ENCODE measurements around the gene VPS37D.

Gene VPS37D

GRCh38 chr7:73633323-73633722 is 34.3 kb upstream of the VPS37D start:
- no peak for DNase-seq (ENCODE audit: insufficient read length, low spot score)
- no peak for TF ChIP-seq POLR2A (IDR thresholded peaks at IDR 0.05; ENCODE audit: low read depth, low read length)
- no peak for FAIRE-seq

GRCh38 chr7:73633844-73634243 is 33.8 kb upstream of the VPS37D start:
- no peak for TF ChIP-seq POLR2A (IDR thresholded peaks at IDR 0.05; ENCODE audit: low read depth, low read length)
- DNase-seq (ENCODE audit: insufficient read length, low spot score) (no peak), FAIRE-seq (no peak)

GRCh38 chr7:73635428-73636200 is 32.0 kb upstream of the VPS37D start:
- DNase-seq (ENCODE audit: insufficient read length, low spot score) (no peak), FAIRE-seq (no peak)

DNA sequence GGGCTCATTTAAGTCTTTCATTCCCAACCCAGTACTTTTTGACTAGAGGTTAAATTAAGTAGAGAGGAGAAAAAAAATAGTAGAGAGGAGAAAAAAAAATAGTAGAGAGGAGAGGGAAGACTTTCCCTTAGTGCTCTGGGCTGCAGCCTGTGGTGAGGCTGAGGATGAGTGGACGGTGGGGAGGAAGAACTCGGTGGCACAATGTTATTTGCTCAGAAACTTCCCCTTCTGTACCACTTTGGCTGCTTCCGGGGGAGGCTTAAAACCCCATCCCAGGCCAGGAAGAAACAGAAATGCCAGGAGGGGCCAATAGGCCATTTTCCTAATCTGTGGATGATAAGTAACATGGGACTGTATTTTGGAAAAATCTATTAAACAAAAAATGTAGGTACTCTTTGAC is 28.7 kb upstream of the VPS37D start:
- TF ChIP-seq POLR2A (IDR thresholded peaks at IDR 0.05; ENCODE audit: low read depth, low read length), result no peak
- FAIRE-seq (no peak), DNase-seq (ENCODE audit: insufficient read length, low spot score) (no peak)

More at GRCh38 chr7:73635428-73636200, 32.0 kb upstream of the VPS37D start:
- no peak for TF ChIP-seq POLR2A (IDR thresholded peaks at IDR 0.05; ENCODE audit: low read depth, low read length)

DNA sequence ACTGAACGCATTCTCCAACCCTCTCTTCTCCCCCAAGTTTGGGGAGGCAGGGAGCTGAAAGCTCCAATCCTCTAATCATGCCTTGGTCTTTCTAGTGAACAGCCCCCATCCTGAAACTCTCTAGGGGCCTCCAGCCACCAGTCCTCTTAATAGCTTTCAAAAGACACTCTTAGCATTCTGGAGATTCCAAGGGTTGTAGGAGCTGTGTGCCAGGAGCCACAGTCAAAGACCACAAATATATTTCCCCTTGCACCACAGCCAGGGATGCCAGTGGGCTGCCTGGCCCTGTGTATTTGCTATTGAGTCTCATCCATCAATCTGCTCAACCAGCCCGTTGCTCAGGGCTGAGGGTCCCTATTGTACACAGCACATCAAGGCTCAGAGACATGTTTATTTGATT is 24.8 kb upstream of the VPS37D start:
- TF ChIP-seq POLR2A (IDR thresholded peaks at IDR 0.05; ENCODE audit: low read depth, low read length), result no peak
- FAIRE-seq, result no peak

GRCh38 chr7:73644688-73645286 is 22.8 kb upstream of the VPS37D start:
- DNase-seq (ENCODE audit: insufficient read length, low spot score) (no peak), FAIRE-seq (no peak)
- no peak for TF ChIP-seq POLR2A (IDR thresholded peaks at IDR 0.05; ENCODE audit: low read depth, low read length)

More for the DNA sequence above, 24.8 kb upstream of the VPS37D start:
- DNase-seq (ENCODE audit: insufficient read length, low spot score), result no peak

DNA sequence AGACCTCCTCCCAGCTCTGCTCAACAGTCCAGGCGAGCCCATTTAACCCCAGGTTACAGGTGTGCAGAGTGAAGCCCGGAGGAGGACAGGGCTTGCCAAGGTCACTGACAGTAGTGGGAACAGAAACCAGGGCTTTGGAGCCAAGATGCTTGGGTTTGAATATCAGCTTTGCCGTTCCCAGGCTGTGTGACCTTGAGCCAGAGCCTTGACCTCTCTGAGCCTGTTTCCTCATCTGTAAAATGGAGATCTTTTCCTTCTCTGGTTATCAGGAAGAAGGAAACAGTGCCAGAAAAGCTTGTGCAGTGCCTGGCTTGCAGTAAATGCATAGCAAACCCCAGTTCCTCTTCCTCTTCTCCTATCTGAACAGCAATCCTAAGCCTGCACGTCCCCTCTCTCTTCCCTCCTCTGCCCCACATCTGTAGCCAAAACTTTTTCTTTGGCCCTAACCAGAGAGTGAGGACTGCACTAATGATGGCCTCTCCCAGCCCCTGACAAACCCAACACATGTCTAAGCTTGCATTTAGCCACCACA is 21.9 kb upstream of the VPS37D start:
- no peak for TF ChIP-seq POLR2A (IDR thresholded peaks at IDR 0.05; ENCODE audit: low read depth, low read length)
- DNase-seq (ENCODE audit: insufficient read length, low spot score) (no peak), FAIRE-seq (no peak)

GRCh38 chr7:73646785-73647724 is 20.6 kb upstream of the VPS37D start:
- no peak for TF ChIP-seq POLR2A (IDR thresholded peaks at IDR 0.05; ENCODE audit: low read depth, low read length)
- FAIRE-seq, result no peak
- DNase-seq (ENCODE audit: insufficient read length, low spot score), result no peak

- FAIRE-seq, result no peak
- no peak for DNase-seq (ENCODE audit: insufficient read length, low spot score)
- TF ChIP-seq POLR2A (IDR thresholded peaks at IDR 0.05; ENCODE audit: low read depth, low read length), result no peak
Measured at GRCh38 chr7:73647725-73648592, 19.7 kb upstream of the VPS37D start.

- TF ChIP-seq POLR2A (IDR thresholded peaks at IDR 0.05; ENCODE audit: low read depth, low read length), result no peak
- FAIRE-seq (no peak), DNase-seq (ENCODE audit: insufficient read length, low spot score) (no peak)
Measured at GRCh38 chr7:73648593-73649332, 18.9 kb upstream of the VPS37D start.

GRCh38 chr7:73649576-73649975 is 18.1 kb upstream of the VPS37D start:
- no peak for TF ChIP-seq POLR2A (IDR thresholded peaks at IDR 0.05; ENCODE audit: low read depth, low read length)
- DNase-seq (ENCODE audit: insufficient read length, low spot score) (no peak), FAIRE-seq (no peak)

DNA sequence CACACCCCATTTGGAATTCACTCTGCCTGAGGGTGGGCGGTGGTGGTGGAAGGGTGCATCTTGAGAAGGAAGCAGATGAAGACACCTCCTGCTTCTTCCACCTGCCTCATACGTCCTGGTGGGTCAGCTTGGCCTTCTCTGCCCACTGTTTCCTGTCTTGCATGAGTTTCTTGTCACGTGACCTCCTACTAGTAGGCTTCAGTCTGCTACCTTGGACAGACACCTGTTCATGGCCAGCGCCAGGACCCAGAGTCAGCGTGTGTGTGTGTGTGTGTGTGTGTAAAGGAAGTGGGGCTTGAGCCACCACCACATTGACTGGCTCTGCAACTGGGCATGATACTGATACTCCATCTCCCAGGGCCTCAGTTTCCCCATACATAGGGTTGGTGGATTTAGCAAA is 17.1 kb upstream of the VPS37D start:
- DNase-seq (ENCODE audit: insufficient read length, low spot score) (no peak), FAIRE-seq (no peak)
- TF ChIP-seq POLR2A (IDR thresholded peaks at IDR 0.05; ENCODE audit: low read depth, low read length), result no peak
